ENCODE results near the gene PGAM2.

The PGAM2 gene

GRCh38 chr7:44065431-44066110 is at the start of gene PGAM2:
TSS of gene PGAM2 (minus strand) at chr7:44065567. CDS start at chr7:44065529, 38 bp downstream.
- no peak for DNase-seq

DNA sequence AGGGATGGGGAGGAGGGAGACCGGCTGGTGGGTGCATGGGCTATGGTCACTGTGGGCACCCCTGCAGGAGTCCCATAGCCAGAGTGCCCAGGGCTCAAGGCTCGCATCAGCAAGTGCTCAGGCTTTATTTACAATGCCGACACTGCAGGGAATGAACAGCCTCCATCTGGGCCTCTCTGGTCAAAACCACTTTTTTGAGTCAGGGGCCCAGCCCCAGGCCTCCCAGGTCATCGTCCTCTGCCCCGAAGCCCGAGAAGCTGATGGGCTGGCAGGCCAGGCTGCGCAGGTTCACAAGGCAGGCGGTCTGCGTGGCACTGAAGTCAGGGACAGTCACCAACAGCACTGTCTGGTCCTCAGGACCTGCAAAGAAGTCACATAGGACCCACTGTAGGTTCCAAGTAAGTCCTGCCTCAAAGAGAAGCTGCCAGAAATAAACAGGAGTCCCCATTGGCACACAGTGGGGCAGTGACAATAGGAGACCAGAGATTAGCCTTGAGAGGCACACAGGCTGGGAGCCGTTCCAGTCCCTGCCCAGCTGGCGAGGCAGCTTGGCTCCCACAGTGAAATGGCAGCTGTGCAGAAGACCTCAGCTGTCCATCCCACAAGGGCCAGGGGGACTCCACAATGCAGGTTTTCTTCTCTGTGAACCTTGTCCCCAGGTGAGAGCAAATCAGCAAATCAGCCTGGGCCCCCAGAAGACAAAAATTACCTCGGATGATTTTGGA is 49.4 kb upstream of the PGAM2 start:
- DNase-seq = no peak

GRCh38 chr7:44113764-44114354 is 48.5 kb upstream of the PGAM2 start:
- DNase-seq = no peak

DNA sequence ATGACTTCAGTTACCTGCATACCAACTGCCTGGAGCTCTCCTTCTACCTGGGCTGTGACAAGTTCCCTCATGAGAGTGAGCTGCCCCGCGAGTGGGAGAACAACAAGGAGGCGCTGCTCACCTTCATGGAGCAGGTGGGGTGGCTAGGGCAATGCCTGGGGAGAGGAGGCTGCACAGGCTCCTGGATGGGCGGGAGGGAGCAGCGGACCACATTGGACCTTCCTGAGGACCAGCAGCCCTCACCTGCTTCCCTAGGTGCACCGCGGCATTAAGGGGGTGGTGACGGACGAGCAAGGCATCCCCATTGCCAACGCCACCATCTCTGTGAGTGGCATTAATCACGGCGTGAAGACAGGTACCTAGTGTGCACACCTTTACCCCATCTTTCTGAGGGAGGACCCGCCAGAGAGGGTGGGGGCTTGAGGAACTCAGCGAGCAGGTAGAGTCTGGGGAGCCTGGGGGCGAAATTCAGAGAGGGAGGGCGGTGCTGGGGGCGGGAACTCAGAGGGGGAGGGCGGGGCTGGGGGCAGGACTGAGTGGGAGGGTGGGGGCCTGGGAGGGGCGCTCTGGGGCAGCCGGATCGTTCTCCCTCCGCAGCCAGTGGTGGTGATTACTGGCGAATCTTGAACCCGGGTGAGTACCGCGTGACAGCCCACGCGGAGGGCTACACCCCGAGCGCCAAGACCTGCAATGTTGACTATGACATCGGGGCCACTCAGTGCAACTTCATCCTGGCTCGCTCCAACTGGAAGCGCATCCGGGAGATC is 47.8 kb upstream of the PGAM2 start:
- DNase-seq = no peak

DNA sequence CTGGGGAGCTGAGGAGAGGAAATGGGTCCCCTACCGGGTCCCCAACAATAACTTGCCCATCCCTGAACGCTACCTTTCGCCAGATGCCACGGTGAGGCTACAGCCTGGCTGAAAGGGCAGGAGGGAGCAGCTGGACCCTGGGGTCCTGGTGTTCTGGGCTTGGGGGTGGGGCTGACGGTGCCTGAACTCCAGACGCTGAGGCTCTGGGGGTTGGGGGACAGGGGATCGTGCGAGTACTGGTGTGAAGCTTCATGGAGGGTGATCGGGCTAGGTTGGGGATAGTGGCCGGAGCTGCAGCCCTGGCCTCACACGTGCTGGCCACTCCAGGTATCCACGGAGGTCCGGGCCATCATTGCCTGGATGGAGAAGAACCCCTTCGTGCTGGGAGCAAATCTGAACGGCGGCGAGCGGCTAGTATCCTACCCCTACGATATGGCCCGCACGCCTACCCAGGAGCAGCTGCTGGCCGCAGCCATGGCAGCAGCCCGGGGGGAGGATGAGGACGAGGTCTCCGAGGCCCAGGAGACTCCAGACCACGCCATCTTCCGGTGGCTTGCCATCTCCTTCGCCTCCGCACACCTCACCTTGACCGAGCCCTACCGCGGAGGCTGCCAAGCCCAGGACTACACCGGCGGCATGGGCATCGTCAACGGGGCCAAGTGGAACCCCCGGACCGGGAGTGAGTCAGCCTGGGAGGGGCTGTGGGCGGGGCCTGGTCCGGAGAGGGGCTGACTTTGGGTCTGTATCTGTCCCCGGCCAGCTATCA is 47.0 kb upstream of the PGAM2 start:
- DNase-seq = no peak

GRCh38 chr7:44111761-44112160 is 46.4 kb upstream of the PGAM2 start:
- DNase-seq = no peak

DNA sequence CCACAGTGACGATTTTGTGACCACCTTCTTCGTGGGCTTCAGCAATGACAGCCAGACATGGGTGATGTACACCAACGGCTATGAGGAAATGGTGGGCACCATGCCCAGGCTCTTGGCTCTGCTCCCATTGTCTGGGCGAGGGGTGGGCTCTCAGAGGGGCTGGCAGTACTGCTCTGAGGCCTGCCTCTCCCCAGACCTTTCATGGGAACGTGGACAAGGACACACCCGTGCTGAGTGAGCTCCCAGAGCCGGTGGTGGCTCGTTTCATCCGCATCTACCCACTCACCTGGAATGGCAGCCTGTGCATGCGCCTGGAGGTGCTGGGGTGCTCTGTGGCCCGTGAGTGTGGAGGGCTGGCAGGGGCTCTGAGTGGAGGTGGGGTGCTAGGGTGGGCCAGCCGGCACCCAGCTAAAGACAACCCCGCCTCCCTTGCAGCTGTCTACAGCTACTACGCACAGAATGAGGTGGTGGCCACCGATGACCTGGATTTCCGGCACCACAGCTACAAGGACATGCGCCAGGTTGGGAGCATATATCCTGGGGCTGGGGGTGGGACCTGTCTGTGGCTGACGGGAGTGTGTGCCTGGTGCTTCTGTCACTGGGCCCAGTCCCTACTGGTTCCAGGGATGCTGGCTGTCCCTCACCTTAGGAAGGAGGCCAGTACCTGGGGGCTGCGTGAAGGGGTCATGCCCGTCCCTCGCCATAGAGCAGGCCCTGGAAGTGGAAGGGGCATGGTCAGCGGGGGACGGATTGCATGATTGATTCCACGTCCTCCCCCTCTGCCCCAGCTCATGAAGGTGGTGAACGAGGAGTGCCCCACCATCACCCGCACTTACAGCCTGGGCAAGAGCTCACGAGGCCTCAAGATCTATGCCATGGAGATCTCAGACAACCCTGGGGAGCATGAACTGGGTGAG is 45.6 kb upstream of the PGAM2 start:
- DNase-seq = no peak

GRCh38 chr7:44109991-44110390 is 44.6 kb upstream of the PGAM2 start:
- no peak for DNase-seq

GRCh38 chr7:44108768-44109750 is 43.7 kb upstream of the PGAM2 start:
- DNase-seq = peak; percentile 58

GRCh38 chr7:44107961-44108767 is 42.8 kb upstream of the PGAM2 start:
- DNase-seq = no peak

- DNase-seq = no peak
These were observed 42.0 kb upstream of the PGAM2 start for GRCh38 chr7:44107116-44107960.

DNA sequence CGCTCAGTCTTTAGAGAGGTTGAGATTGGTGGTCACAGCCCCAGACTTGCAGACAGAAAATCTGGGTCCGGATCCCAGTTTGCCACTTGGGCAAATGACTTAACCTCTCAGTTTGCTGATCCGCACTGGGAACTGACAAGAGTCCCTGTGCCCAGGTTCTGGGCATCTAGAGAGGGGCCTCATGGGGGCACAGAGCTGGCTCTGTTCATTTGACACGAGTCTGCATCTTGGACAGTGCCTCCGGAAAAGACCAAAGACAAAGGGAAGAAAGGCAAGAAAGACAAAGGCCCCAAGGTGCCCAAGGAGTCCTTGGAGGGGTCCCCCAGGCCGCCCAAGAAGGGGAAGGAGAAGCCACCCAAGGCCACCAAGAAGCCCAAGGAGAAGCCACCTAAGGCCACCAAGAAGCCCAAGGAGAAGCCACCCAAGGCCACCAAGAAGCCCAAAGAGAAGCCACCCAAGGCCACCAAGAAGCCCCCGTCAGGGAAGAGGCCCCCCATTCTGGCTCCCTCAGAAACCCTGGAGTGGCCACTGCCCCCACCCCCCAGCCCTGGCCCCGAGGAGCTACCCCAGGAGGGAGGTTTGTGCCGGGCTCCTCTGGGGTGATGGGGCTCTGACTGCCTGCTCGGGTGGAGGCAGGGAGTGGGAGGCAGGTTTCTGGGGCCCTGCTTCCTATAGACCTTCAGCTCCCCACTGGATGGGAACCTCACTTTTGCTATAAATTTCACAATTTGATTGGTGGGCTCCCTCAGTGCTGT is 41.1 kb upstream of the PGAM2 start:
- DNase-seq = no peak

DNA sequence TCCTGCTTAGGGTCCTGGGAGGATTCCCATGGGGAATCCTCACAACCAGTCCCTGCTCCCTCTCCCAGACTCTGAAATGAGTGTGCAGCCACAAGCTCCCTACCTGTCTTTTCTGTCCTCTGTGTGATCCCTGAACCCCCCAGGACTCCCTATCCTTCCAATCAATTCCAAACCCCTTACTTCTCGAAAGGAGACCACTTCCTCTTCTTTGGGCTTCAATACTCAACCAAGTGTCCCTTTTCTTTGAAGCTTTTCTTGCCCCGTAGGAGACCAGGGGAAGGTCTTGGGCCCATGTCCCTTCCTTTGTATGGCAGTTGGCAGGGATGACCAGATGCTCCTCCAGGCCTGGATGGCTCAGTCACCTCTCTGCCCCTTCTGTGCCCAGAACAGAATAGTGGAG is 40.5 kb upstream of the PGAM2 start:
- DNase-seq = no peak

GRCh38 chr7:44104860-44105771 is 39.7 kb upstream of the PGAM2 start:
- no peak for DNase-seq

DNA sequence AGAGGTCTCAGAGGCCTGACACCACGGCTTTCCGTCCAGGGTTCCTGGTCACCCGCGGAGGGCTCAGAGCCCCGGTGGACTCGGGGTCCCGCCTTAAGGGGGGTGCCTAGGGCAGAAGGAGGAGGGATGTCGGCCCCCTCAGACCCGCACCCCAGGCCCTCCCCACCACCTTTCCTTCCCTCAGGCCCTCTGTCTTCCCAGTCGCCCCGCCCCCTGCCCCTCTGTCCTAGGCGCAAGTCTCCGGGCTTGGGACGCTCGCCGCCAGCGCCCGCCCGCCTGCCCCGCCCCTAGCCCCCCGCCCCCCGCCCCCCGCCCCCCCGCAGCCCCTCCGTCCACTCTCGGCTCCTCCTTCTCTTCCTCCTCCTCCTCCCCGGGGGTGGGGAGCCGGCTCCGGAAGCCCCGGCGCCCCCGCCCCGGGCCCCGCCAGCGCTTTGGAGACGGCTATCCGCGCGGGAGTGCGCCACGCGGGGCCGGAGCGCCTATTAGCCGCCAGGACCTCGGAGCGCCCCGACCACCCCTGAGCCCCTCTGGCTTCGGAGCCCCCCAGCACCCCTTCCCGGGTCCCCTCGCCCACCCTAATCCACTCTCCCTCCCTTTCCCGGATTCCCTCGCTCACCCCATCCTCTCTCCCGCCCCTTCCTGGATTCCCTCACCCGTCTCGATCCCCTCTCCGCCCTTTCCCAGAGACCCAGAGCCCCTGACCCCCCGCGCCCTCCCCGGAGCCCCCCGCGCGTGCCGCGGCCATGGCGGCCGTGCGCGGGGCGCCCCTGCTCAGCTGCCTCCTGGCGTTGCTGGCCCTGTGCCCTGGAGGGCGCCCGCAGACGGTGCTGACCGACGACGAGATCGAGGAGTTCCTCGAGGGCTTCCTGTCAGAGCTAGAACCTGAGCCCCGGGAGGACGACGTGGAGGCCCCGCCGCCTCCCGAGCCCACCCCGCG is 38.8 kb upstream of the PGAM2 start, which contains the start of gene AEBP1:
AEBP1 (plus strand) TSS at position 423 of the 937 bp plus-strand sequence; CDS start at position 744, 321 bp downstream.
- DNase-seq = no peak
